NCI-H446 treated with DMSO at 0.1 percent for 48 hours (cell line): Measurements from ENCODE around the gene IQCH.

Experiments used
- DNase-seq: peaks from one replicate; lab custom pipeline; 2025; lab: John Stamatoyannopoulos, UW

IQCH gene

DNA sequence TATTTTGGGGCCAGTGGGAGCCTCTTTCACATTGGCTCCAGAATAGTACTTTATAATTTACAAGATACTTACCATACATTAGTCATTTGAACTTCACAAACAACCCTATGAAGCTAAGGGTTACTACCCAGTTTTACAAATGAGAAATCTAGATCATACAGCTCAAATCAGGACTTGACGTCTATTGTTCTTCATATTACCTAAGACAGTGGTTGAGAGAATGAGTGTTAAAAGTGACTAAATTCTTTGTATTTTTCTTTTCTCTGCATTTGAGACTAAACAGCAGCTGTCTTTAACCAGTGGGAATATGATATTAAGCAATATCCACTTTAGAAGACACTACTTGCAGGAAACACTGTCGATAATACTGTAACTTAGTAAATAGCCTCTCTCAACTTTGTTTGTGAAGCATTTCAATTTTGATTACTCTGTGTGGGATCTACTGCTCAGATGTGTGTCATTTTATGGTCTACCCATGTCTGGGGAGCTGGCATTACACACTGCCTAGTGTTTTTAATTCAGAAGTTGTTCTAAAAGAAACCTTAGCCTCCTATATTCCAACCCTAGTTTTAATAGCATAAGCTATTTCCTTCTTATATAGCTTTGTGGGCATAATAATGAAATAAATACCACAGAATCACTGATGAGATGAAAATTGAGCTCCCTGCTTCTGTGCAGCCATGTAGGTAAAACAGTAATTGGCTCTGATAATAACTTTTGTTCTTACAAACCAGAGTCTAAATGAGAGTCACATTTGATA lies 45.9 kb downstream of the IQCH start:
- DNase-seq = no peak

DNA sequence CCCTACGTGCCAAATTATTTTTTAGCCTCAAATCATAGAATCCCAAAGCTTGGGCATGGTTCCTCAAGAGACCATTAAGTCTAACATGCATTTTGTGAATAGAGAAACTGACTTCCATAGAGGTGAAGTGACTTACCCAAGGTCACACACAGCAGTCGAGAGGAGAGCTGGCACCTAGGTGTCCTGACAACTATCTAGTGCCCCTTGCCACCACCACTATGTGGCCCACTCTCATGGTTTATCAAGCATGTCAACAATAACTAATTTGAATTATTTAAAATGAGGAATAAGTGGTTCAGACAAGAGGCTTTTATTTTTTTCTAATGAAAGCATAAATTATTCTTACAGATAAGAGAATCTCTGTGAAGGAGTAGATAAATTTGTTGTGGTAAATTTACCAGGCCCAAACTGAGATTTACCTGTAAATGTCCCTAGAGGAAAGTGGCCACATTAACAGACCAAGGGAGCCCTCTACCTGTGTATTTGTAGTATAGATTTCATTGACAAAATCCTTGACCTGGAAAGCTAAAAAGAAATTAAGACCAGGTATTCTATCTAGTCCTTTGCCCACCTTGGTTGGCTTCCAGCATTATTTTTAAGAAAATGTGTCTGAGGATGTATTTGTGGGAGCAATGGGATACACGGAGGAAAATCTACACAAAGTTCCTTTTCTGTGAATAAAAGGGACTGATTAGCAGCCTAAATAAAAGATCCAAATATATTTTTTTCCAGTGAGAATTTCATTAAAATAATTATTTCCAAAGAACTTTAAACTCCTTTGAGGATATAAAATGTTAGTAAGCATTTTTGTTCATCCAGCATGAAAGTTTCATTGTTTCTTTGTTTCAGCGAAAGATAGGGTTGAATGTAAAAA lies 49.1 kb downstream of the IQCH start:
- no peak for DNase-seq

DNA sequence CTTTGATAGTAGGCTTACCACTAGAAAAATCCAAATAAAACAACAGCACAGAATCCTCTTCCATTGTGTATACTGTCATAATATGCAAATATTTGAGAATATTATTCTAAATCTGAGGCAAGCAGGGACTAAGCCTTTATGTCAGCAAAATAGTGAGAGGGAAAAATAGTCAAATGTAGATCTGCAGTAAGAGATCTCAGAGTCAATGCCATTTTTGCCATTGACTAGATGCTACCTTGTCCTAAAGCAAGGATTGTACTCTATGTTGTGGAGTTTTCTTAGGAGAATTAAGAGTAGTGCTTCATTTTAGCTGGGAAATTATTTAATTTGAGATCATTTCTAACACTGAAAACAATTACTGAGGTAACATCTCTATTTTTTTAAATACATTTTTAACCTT lies 50.2 kb downstream of the IQCH start:
- no peak for DNase-seq

DNA sequence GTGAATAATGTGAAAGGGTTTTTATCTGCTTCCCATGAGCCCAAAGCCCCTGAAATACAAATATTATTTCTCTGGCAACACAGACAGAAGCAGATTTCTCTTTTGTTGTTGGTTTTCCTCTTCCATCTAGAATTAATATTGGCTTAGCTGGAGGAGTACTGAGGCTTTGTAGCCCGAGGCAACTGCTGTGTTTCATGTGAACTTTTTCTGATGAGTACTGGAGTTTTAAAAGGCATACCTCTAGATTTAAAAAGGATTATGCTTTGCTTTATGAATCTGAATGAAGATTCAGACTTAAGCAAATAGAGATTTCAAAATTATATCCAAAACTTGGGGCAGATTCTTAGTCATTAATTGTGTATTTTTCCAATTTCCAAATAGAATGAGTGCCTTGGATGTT lies 50.9 kb downstream of the IQCH start:
- no peak for DNase-seq

DNA sequence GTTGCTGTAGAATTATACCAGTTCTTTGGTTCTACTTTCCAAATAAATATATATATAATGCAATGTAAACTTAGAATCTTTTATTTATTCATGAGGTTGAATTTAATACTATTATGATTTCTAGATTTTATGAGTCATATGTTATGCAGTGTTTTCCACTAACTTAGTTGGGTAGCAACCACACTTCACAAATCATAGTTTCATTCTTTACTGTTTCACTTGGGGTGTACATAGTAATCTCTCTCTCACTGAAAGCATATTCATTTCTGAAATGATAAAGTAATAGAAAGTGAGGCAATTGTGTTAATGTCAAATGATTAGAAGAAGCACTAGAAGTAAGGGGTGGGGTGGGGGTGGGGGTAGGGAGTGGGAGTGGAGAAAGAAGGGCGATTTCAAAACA lies 52.6 kb downstream of the IQCH start:
- no peak for DNase-seq

DNA sequence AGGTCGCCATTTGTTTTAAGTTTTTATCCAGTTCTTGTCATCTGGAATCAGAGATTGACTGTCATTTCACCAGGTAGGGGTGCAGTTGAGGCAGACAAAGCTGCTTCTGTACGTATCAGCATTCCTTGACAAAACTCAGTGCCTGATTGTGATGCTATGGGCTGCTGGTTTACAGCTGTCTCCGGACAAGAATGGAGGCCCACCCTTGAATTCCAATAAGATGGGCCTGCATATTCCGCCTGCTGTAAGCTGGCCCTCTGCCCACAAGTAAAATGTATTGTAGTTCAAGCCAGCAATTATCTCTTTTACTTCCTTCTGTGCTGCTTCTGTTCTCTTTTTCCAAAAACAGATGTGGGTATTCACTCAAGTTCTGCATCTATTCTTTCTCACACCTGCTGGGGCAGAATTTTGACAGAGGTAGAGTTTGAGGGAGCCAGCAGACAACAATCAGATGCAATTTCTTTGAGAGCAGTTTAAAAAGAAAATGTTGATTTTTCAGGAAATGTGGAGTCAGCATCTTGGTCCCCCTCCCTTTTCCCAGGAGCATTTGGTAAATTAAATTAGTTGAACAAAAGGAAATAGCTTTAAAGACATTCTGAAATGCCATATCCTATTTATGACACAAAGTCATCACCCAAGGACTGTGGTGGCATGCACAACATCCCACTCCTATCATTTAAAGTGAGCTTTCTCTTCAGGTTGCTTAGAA lies 53.5 kb downstream of the IQCH start:
- DNase-seq = no peak

DNA sequence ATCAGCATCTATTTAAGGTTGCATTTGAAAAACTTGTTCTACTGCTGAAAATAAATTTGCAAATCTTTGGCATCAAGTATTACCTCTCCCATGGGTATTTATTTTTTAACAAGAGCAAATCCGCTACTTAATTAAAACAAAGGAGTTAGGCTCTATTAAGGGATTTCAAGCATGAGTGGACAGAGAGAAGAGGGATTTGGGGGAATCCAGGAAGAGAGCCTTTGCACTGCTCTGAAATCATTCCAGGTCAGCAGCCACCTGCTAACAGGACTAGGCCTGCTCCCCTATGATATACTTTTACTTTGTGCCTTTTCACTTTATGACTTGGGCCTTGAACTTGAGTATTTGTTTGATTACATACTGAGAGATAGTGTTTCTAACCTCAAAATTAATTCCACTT lies 57.1 kb downstream of the IQCH start:
- DNase-seq = no peak

DNA sequence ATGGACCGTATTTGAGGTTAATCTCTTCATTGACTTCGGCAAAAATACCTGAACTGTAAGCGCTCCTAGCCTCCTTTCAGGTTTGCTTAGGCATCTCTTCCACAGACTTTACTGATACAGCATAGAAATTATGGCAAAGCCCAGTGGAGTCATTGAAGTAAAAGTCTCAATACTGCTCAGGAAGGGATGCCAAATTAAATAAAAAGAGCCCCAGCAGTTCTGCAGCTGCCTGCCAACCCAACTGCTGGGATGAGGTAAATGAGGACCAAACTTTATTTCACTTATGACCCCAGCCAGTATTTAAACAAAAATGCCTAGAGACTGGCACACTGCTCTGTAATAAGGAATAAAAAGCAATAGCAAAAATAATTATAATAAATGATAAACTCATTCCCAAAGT lies 65.4 kb downstream of the IQCH start:
- no peak for DNase-seq

DNA sequence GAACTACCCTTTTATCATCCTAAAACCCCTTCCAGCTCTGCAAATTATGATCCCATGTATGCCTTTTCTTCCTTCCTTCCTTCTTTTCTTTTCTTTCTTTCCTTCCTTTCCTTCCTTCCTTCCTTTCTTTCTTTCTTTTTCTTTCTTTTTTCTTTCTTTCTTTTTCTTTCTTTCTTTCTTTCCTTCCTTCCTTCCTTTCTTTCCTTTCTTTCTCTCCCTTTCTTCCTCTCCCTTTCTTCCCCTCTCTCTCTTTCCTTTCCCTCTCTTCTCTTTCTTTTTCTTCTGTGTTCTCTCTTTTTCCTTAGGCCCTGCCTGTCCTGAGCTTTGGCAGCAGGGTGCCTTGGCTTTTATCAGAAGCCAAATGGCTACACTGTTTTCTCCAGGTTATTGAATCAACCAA lies 66.8 kb downstream of the IQCH start:
- no peak for DNase-seq

DNA sequence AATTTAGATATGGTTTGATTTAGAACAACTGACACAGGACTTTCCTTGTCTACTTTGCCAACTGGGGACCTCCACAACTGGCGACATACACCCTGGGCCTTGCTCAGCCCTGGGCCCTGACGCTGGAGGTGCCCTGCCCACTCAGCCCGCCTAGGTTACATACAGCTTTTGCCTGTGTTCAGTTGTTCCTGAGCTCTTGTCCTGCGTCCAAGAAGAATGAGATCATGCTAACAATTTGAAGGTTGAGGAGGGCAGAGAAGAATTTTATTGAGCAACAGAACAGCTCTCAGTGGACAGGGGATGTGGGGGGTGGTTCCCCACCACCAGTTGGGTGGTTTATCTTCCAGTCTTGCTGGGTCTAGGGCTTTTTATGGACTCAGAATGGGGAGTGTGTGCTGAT lies 67.9 kb downstream of the IQCH start:
- DNase-seq = no peak

DNA sequence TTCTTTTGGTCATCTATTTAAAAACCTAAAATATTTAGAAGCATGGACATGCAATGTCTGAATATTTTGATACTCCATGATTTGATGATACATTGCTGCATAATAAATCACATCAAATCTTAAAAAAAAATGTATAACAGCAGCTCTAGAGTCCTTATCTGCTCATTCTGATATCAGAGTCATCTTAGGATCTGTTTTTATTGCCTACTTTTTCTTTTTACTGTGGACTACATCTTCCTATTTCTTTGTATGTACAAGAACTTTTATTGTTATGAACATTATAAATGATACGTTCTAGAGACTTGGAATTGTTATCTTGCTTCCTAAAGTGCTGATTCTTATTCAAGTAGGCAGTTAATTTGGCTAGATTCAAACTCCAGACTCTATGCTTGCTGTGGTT lies 72.7 kb downstream of the IQCH start:
- DNase-seq = no peak

DNA sequence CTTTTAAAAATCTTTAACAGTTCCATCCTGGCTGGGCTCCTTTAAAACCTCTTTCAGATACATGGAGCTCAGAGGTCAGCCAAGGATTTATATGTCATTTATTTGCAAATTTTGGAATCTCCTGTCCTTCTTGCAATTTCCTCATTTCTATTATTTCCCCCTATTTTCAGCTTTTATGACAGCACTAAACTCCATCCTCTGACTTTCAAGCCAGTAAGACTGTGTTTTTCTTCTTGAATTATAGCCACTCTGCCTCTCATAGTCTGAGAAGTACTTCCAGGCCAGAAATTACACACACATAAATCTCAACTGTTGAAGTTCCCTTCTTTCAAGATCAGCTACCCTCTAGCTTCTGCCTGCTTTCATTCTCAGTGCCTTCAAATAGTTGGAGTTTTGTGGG lies 73.2 kb downstream of the IQCH start:
- DNase-seq = no peak

DNA sequence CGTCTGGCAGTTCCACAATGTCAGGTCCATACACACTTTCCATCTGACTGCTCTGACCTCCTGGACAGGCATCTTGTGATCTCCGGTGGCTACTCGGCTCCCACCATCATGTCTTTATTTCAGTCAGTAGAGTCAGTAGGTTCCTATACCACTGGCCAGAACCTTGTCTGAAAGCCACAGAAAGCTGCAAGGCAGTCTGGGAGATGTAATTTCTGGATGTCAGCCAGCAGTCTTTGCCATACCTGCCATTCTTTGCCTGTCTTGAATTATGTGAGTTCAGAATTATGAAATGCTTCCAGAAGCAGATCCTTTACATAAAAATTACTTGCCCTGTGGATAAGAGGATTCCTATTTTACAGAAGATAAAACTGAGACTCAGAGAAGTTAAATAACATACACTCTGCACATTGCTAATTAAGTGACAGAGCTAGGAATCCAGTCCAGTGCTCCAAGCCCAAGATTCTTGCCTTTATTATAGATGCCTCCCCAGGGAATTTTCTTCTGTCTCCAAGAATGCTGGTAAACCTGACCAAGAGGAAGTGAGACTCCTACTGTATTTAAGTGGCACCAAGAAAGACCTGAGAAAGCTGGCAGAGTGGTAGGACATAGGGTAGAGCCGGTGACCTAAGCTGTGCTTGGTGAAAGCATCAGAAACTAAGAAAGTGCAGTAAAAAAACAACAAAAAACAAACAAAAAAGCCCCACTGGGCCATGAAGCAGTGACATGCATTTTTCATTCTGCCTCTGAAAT lies 75.6 kb downstream of the IQCH start:
- no peak for DNase-seq

DNA sequence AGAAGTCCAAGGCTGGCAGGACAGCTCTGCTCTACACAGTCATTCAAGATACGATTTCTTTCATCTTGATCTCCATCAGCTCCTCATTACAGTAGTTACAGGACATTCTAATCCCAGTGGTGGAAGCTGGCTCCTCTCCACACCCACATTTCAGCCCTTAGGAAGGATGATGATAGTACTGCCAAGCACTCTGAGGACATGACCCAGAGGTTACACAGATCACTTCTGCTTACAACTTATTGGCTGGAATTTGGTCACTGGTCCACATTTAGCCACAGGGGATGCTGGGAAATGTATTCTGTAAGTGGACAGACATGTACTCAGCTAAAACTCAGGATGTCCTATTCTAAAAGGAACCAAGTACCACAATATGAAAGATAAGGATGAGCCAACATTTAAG lies 77.1 kb downstream of the IQCH start:
- no peak for DNase-seq

DNA sequence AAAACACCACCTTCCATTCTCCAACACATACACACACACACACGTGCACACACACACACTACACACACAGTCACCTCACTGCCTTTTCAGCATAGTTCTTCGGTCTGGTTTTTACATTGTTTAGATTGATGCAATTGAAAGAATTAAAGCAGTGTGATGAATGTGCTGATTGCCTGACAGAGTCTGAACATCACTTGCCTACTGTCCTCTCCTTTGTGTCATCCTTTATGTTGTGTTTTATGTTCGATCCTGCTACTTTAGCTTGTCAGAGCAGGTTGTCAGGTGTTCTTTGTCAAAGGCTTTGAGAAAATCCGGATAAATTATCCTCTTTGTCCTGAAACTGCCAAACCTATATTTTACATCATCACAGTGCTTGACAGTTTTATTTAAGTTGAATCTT lies 80.4 kb downstream of the IQCH start:
- no peak for DNase-seq

DNA sequence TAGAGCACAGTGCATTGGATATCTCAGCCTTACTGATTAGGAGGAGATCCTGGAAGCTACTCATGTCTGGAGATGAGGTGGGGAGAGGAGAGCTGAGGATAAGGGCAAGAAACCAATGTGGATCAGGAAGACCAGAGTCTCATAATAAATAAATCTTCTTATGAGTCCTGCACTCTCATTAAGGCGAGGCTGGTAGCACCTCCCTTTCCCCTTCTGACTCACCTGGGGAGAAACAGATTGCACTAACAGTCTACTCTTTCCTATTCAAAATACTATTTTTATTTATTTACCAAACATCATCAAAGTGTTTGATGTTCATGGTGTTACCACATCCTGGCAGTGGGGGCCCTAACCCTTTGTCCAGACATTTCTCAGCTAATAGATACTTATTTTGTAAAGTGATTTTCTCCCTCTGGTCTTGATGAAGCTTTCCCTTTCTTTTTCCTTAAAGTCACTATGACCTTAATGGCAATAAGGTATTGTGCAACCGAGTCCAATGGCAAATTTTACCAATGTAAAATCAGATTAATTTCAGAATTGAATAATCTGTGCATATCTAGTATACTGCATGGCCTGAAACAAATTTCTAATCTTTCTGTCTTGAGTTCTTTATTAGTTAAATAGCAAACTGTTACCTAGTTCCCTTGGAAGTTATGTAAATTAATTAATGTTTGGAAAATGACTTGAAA lies 81.1 kb downstream of the IQCH start:
- DNase-seq = no peak

DNA sequence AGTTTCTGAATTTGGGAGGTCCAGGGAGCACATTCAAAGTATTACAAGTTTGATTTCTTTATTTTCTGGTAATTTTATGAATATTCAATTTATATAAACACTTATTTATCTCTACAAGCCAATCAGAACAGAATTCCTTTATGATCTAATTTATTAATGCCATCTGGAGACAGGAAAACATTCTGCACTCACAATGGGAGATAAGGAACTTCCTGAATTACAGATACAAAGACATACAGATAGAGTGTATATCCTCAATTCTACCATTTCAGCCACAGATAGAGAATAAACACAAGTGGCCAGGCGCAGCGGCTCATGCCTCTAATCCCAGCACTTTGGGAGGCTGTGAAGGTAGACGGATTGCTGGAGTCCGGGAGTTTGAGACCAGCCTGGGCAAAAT lies 86.0 kb downstream of the IQCH start:
- no peak for DNase-seq

DNA sequence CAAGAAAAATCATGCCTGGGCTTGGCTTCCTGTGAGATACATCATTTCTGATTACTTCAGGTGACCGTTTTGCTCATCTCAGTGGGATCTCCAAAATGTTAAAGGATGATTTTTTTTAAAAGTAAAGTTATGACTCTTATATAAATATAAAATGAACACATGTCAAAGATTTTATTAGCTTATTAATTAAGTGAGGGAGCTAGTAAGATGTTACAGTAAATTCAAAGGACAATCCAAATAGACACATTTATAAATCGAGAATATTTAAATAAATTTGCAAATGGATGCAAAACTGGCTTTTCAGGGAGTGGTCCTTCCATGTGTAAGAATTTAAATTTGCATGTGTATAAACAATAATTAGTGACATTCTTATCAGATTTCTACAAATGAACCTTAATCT lies 87.0 kb downstream of the IQCH start:
- no peak for DNase-seq

DNA sequence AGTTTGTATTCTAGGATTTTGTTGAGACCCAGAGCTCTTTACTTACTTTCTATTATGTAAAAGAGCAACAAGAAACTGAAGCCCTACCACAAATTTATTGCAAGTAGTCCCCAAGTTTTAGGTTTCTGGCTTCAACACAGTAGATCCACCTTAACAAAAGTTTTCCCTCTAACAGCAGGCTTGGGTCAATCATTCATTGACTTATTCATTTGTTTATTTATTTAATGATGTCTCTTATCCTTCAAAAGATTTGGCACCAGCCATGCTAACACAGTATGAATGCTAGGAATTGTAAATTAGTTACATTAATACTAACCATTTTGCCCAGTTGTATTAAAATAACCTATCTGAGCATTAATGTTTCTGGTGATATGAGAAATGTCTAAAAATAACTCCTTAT lies 88.6 kb downstream of the IQCH start:
- no peak for DNase-seq

DNA sequence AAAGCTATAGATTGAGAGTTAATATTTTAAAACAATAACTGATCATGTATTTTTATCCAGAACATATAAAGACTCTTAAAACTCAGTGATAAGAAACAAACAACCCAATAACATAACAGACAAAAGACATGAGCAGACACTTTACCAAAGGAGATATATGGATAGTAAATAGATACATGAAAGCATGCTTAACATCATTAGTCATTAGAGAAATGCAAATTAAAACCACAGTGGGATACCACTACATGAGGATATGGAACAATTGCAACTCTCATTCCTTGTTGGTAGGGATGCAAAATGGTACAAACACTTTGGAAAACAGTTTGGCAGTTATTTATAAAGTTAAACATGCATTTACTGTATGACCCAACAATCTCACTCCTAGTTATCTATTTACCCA lies 95.0 kb downstream of the IQCH start:
- no peak for DNase-seq

DNA sequence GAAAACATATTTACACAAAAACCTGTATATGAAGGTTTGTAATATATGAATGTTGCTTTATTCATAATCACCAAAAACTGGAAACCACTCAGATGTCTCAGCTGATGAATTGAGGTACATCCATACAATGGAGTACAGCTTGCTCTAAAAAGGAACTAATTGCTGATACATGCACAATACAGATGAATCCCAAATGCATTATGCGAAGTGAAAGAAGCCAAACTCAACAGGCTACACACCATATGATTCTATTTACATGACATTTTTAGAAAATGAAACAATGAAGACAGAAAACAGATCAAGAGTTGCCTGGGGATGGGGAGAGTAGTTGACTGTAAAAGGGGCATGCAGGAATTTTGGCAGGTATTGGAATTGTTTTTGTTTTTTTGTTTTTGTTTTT lies 95.5 kb downstream of the IQCH start:
- no peak for DNase-seq

DNA sequence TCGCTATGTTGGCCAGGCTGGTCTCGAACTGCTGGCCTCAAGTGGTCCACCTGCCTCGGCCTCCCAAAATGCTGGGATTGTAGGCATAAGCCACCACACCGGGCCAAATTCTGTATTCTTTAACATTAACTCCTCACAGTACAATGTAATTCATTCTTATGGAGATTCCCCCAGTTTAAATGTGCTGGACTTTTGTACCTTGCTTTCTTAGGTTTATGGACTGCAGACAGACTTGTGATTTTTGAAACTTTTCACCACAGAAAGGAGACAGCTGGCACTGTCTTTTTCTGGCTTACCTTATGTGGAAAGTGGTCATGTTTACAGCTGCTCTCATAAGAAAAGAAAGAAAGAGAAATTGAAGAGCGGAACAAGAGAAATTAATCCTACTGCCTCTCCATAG lies 103.8 kb downstream of the IQCH start:
- DNase-seq = no peak
